Measurements from ENCODE around the gene DHRS3.
"Not testable (repeated sequence)": the region's sequence is repeated elsewhere in the genome, so short reads cannot be mapped to it uniquely, and the experiment has no call there.

The DHRS3 gene

GRCh38 chr1:12573015-12573825, 44.8 kb downstream of the DHRS3 start:
- Histone ChIP-seq H3K9me3 (ENCODE audit: control insufficient read depth, low read length) (no peaks in the 10 kb centered on the region), H3K27me3 (ENCODE audit: control insufficient read depth, insufficient read depth, low read length) (no peaks in the 10 kb centered on the region), H3K4me3 (ENCODE audit: low read length) (no peak overlapping the region), H3K9ac (ENCODE audit: low read length) (no peak overlapping the region), H3K36me3 (ENCODE audit: control insufficient read depth, insufficient read depth, low read length) (peaks cover 25% of the 10 kb centered on the region), H3K4me1 (ENCODE audit: control insufficient read depth, insufficient read depth, low read length) (no peaks in the 10 kb centered on the region)

GRCh38 chr1:12572522-12572921, 45.5 kb downstream of the DHRS3 start:
- H3K27me3 ChIP-seq (ENCODE audit: control insufficient read depth, insufficient read depth, low read length): no peaks in the 10 kb centered on the region
- H3K9ac ChIP-seq (ENCODE audit: low read length): no peak overlapping the region
- no peak overlapping the region for H3K4me3 ChIP-seq (ENCODE audit: low read length)
- peaks cover 28% of the 10 kb centered on the region for H3K36me3 ChIP-seq (ENCODE audit: control insufficient read depth, insufficient read depth, low read length)
- no peaks in the 10 kb centered on the region for H3K9me3 ChIP-seq (ENCODE audit: control insufficient read depth, low read length)
- no peaks in the 10 kb centered on the region for H3K4me1 ChIP-seq (ENCODE audit: control insufficient read depth, insufficient read depth, low read length)

DNA sequence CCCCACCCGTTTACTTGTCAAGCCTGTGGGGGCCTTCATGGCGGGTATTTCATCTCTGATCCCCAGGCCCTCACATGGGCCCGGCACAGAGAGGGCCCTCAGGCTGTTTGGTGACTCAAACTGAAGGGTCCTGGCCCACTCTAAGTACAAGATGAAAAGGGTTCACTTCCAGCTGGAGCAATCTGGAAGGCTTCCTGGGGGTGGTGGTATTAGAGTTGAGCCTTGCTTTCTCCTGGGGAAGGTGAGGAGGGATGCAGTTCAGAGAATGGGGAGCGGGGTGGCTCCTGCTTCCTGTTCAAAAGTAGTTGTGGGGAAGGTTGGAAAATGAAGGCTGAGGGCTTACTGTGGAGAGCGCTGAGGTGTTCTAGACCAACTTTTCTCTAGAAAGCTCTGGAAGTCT, 47.7 kb downstream of the DHRS3 start:
- H3K9ac ChIP-seq (ENCODE audit: low read length): no peak overlapping the region
- H3K9me3 ChIP-seq (ENCODE audit: control insufficient read depth, low read length): no peaks in the 10 kb centered on the region
- H3K4me3 ChIP-seq (ENCODE audit: low read length): no peak overlapping the region
- H3K27me3 ChIP-seq (ENCODE audit: control insufficient read depth, insufficient read depth, low read length): no peaks in the 10 kb centered on the region
- peaks cover 28% of the 10 kb centered on the region for H3K36me3 ChIP-seq (ENCODE audit: control insufficient read depth, insufficient read depth, low read length)
- no peaks in the 10 kb centered on the region for H3K4me1 ChIP-seq (ENCODE audit: control insufficient read depth, insufficient read depth, low read length)

DNA sequence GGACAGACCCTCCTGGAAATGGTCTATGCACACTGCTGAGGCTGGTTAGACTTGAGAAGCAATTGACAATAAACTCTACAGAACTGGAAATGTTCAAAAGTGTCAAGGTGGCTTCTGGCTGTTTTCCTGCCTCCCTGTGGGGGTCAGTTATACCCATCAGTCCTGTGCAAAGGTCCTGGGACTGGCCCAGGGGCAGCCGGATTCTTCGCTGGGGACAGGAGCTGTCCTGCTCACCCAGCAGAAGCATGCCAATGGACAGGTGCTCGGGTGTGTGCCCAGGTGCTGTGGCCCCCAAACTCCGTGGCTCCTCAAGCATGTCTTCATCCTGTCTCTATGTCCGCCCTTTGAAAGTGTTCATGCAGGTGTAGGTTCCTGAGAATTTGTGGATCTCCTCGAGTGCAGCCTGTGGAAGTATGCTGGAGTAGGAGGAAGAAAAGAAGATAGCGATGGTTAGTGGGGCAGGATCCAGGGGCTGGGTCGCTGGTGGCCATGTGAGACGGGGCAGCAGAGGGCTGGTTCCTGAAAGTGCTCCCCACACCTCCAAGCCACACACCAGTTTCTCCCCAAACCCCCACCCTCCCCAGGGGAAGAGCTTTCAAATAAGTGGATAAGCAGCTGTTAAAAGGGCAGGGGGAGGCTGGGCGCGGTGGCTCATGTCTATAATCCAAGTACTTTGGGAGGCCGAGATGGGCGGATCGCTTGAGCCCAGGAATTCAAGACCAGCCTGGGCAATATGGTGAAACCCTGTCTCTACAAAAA, 49.8 kb downstream of the DHRS3 start:
- Histone ChIP-seq H3K4me3 (ENCODE audit: low read length) (no peak overlapping the region), H3K27me3 (ENCODE audit: control insufficient read depth, insufficient read depth, low read length) (no peaks in the 10 kb centered on the region), H3K4me1 (ENCODE audit: control insufficient read depth, insufficient read depth, low read length) (no peaks in the 10 kb centered on the region), H3K9me3 (ENCODE audit: control insufficient read depth, low read length) (no peaks in the 10 kb centered on the region), H3K9ac (ENCODE audit: low read length) (no peak overlapping the region), H3K36me3 (ENCODE audit: control insufficient read depth, insufficient read depth, low read length) (peaks cover 21% of the 10 kb centered on the region)

DNA sequence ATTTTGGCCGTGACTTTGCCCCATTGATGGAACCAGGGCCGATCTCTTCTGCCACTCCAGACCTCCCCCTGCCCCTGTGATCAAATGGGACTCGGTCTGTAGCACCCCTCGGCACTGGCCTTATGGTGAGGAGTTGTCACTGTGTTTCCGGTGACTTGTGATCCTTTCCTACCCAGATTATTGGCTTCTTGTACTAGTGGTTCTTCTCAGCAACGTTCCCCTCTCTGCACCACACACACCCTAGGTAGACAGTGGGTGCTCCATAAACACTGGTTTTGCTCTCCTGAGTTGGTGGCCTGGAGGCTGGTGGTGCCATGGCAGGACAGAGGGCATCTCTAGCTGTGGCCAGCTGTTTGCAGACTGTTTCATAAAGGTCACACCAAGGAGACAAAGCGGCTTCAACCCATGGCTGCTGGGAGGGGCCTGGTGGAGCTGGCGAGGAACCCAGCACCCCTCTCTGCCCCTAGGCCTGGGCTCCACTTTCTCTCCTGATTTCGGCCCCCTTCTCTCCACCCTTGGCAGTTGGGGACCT, 50.7 kb downstream of the DHRS3 start:
- H3K9me3 ChIP-seq (ENCODE audit: control insufficient read depth, low read length): no peaks in the 10 kb centered on the region
- no peaks in the 10 kb centered on the region for H3K27me3 ChIP-seq (ENCODE audit: control insufficient read depth, insufficient read depth, low read length)
- no peak overlapping the region for H3K9ac ChIP-seq (ENCODE audit: low read length)
- H3K36me3 ChIP-seq (ENCODE audit: control insufficient read depth, insufficient read depth, low read length): peaks cover 16% of the 10 kb centered on the region
- H3K4me3 ChIP-seq (ENCODE audit: low read length): no peak overlapping the region
- no peaks in the 10 kb centered on the region for H3K4me1 ChIP-seq (ENCODE audit: control insufficient read depth, insufficient read depth, low read length)

DNA sequence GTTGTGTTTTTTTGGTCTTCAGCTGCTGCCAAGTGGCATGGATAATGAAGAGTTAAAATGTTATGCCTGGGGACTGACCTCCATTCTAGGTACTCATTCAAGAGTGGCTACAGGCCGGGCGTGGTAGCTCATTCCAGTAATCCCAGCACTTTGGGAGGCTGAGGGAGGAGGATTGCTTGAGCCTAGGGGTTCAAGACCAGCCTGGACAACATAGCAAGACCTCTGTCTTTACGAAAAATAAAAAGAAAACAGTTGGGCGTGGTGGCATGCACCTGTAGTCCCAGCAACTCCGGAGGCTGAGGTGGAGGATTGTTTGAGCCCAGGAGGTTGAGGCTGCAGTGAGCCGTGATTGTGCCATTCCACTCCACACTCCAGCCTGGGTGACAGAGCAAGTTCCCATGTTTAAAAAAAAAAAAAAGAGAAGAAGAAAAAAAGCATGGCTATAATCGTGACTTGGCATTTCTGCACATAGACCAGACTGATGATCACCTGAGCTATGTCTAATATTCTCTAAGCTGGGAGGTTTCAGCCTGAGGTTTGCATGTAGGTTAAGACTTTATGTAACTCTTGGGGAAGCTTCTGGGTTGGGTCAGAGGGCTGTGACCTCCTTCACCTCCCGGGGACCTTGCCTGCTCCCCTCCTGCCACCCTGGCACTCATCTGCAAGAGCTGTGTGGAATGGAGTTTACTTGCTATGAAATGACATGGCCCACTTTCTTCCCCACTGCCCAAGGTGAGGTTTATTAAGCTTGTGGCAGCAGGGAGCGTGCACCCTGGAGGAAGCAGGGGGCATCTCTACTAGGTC, 51.3 kb downstream of the DHRS3 start:
- Histone ChIP-seq H3K4me3 (ENCODE audit: low read length) (no peak overlapping the region), H3K36me3 (ENCODE audit: control insufficient read depth, insufficient read depth, low read length) (peaks cover 16% of the 10 kb centered on the region), H3K27me3 (ENCODE audit: control insufficient read depth, insufficient read depth, low read length) (no peaks in the 10 kb centered on the region), H3K9me3 (ENCODE audit: control insufficient read depth, low read length) (no peaks in the 10 kb centered on the region), H3K4me1 (ENCODE audit: control insufficient read depth, insufficient read depth, low read length) (no peaks in the 10 kb centered on the region), H3K9ac (ENCODE audit: low read length) (no peak overlapping the region)

DNA sequence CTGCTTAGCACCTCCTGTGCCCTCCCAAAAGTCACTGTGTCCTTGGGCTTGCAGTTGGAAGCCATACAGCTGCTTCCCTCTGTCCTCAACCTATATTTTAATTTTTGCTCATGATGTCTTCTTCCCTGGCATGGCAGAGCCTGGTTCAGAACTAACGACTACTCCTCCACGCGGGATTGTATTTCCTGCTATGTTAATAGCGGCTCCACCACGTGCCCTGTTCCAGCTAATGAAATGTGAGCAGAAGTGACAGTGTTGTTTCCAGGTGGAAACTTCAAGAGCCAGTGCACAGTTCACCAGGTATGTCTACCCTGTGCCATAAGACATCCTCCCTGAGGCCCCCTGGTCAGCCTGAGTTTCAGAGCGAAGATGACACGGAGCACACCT, 52.1 kb downstream of the DHRS3 start:
- H3K4me1 ChIP-seq (ENCODE audit: control insufficient read depth, insufficient read depth, low read length): no peaks in the 10 kb centered on the region
- peaks cover 16% of the 10 kb centered on the region for H3K36me3 ChIP-seq (ENCODE audit: control insufficient read depth, insufficient read depth, low read length)
- H3K27me3 ChIP-seq (ENCODE audit: control insufficient read depth, insufficient read depth, low read length): no peaks in the 10 kb centered on the region

GRCh38 chr1:12565094-12565965, 52.7 kb downstream of the DHRS3 start:
- Histone ChIP-seq H3K9me3 (ENCODE audit: control insufficient read depth, low read length) (no peaks in the 10 kb centered on the region), H3K36me3 (ENCODE audit: control insufficient read depth, insufficient read depth, low read length) (peaks cover 12% of the 10 kb centered on the region), H3K9ac (ENCODE audit: low read length) (no peak overlapping the region), H3K27me3 (ENCODE audit: control insufficient read depth, insufficient read depth, low read length) (no peaks in the 10 kb centered on the region), H3K4me3 (ENCODE audit: low read length) (no peak overlapping the region), H3K4me1 (ENCODE audit: control insufficient read depth, insufficient read depth, low read length) (no peaks in the 10 kb centered on the region)

More for the DNA sequence above, 52.1 kb downstream of the DHRS3 start:
- no peaks in the 10 kb centered on the region for H3K9me3 ChIP-seq (ENCODE audit: control insufficient read depth, low read length)
- H3K9ac ChIP-seq (ENCODE audit: low read length): no peak overlapping the region
- no peak overlapping the region for H3K4me3 ChIP-seq (ENCODE audit: low read length)

- not testable (repeated sequence) for H3K27me3 ChIP-seq (ENCODE audit: control insufficient read depth, insufficient read depth, low read length); H3K9me3 ChIP-seq (ENCODE audit: control insufficient read depth, low read length); H3K36me3 ChIP-seq (ENCODE audit: control insufficient read depth, insufficient read depth, low read length); H3K9ac ChIP-seq (ENCODE audit: low read length); H3K4me1 ChIP-seq (ENCODE audit: control insufficient read depth, insufficient read depth, low read length); H3K4me3 ChIP-seq (ENCODE audit: low read length)
Measured at GRCh38 chr1:12564251-12564650, 53.8 kb downstream of the DHRS3 start.

- Histone ChIP-seq H3K4me3 (ENCODE audit: low read length) (no peak overlapping the region), H3K9me3 (ENCODE audit: control insufficient read depth, low read length) (no peaks in the 10 kb centered on the region), H3K27me3 (ENCODE audit: control insufficient read depth, insufficient read depth, low read length) (no peaks in the 10 kb centered on the region), H3K36me3 (ENCODE audit: control insufficient read depth, insufficient read depth, low read length) (peaks cover 5% of the 10 kb centered on the region), H3K4me1 (ENCODE audit: control insufficient read depth, insufficient read depth, low read length) (no peaks in the 10 kb centered on the region), H3K9ac (ENCODE audit: low read length) (no peak overlapping the region)
Measured at GRCh38 chr1:12562955-12563576, 54.9 kb downstream of the DHRS3 start.

GRCh38 chr1:12561121-12561520, 56.9 kb downstream of the DHRS3 start:
- Histone ChIP-seq H3K36me3 (ENCODE audit: control insufficient read depth, insufficient read depth, low read length) (no peaks in the 10 kb centered on the region), H3K4me3 (ENCODE audit: low read length) (no peak overlapping the region), H3K27me3 (ENCODE audit: control insufficient read depth, insufficient read depth, low read length) (no peaks in the 10 kb centered on the region), H3K9ac (ENCODE audit: low read length) (no peak overlapping the region), H3K9me3 (ENCODE audit: control insufficient read depth, low read length) (no peaks in the 10 kb centered on the region), H3K4me1 (ENCODE audit: control insufficient read depth, insufficient read depth, low read length) (peaks cover 5% of the 10 kb centered on the region)

All from mucosa of stomach (tissue), 1 donor.